Brain microvascular endothelial cell (primary cell): Measurements from ENCODE around the gene PJVK.

Experiments
- DNase-seq: peaks from one replicate; pipeline ENCODE4 v3.0.0-alpha.2; 2020
- H3K27ac ChIP-seq: fragments of 250-450 bp; sonication (Bioruptor Pico); 2 replicates; pipeline ENCODE4 v1.5.1; 2020; ENCODE audit warnings: mild to moderate bottlenecking, moderate library complexity
- H3K27me3 ChIP-seq: fragments of 250-450 bp; sonication (Bioruptor Pico); replicated peaks from 2 replicates; pipeline ENCODE4 v1.5.1; 2020; ENCODE audit warnings: mild to moderate bottlenecking
- H3K36me3 ChIP-seq: fragments of 250-450 bp; sonication (Bioruptor Pico); replicated peaks from 2 replicates; pipeline ENCODE4 v1.5.1; 2020; ENCODE audit warnings: mild to moderate bottlenecking
- H3K4me3 ChIP-seq: 2 replicates; pipeline ENCODE4 v1.5.1; 2011; ENCODE audit warnings: low read depth, mild to moderate bottlenecking, control low read depth, low read length, moderate library complexity
- in situ Hi-C: cut with HindIII; loops from 2 replicates; pipeline ENCODE4 v1.10.0; 2017; ENCODE audit warnings: low sequenced_read_pairs, low pct_ligation_motif_present
- TF ChIP-seq, protein P1 (sequence below): IDR thresholded peaks from 2 replicates; pipeline ENCODE4 v1.5.1; 2011; ENCODE audit warnings: low read depth, mild to moderate bottlenecking, moderate library complexity, low read length, control low read depth, inconsistent platforms; ENCODE audit errors: missing control alignments

The PJVK gene

DNA sequence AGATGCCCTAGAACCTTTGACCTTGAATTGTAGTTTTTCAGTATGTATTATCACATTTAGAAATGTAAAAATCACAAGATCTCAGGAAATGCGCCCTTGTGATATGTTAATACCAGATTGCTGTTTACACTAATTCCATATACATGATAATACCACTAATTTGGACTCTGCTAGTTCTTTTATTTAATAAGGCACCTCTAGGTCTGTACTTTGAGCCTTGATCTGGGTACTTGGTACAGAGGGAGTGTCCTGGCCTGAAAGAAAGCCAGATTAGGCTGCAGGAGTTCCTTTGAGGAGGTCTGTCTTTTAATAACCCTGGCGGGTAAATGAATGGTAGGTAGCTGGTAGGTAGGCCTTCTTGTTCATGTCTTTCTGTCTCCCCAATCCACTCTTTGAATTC is 55.3 kb downstream of the PJVK start:
- Histone ChIP-seq H3K27ac (no peak overlapping the region), H3K36me3 (peaks cover 14% of the 10 kb centered on the region), H3K4me3 (no peak overlapping the region), H3K27me3 (no peaks in the 10 kb centered on the region)
- in situ Hi-C loops: no loop called here
- DNase-seq: no peak
- TF ChIP-seq, protein P1, sequence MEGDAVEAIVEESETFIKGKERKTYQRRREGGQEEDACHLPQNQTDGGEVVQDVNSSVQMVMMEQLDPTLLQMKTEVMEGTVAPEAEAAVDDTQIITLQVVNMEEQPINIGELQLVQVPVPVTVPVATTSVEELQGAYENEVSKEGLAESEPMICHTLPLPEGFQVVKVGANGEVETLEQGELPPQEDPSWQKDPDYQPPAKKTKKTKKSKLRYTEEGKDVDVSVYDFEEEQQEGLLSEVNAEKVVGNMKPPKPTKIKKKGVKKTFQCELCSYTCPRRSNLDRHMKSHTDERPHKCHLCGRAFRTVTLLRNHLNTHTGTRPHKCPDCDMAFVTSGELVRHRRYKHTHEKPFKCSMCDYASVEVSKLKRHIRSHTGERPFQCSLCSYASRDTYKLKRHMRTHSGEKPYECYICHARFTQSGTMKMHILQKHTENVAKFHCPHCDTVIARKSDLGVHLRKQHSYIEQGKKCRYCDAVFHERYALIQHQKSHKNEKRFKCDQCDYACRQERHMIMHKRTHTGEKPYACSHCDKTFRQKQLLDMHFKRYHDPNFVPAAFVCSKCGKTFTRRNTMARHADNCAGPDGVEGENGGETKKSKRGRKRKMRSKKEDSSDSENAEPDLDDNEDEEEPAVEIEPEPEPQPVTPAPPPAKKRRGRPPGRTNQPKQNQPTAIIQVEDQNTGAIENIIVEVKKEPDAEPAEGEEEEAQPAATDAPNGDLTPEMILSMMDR: no peak

GRCh38 chr2:178506949-178507348 is 55.8 kb downstream of the PJVK start:
- H3K27ac ChIP-seq: no peak overlapping the region
- H3K4me3 ChIP-seq: no peak overlapping the region
- peaks cover 11% of the 10 kb centered on the region for H3K36me3 ChIP-seq
- TF ChIP-seq, protein P1: no peak
- in situ Hi-C loops: no loop called here
- DNase-seq: no peak
- no peaks in the 10 kb centered on the region for H3K27me3 ChIP-seq

- TF ChIP-seq, protein P1: no peak
- H3K36me3 ChIP-seq: peaks cover 1% of the 10 kb centered on the region
- H3K27ac ChIP-seq: no peak overlapping the region
- no peak overlapping the region for H3K4me3 ChIP-seq
- in situ Hi-C loops: no loop called here
- H3K27me3 ChIP-seq: no peaks in the 10 kb centered on the region
- no peak for DNase-seq
Measured at GRCh38 chr2:178508646-178509045, 57.5 kb downstream of the PJVK start.

DNA sequence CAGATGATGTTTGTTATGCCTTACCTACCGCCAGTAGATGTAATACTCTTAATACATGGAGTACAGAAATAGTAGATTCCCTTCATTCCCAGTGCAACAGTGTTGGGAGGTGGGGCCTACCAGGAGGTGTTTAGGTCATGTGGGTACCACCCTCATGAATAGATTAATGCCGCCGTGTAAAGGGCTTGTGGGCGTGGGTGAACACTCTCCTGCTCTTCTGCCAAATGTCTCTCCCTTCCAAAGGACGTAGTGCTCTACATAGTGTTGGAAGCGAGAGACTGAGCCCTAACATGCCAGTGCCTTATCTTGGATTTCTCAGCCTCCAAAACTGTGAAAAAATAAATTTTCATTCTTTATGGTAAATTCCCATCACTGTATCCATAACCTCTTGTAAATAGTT is 59.2 kb downstream of the PJVK start:
- Histone ChIP-seq H3K4me3 (no peak overlapping the region), H3K27me3 (no peaks in the 10 kb centered on the region), H3K36me3 (no peaks in the 10 kb centered on the region), H3K27ac (no peak overlapping the region)
- no peak for DNase-seq
- TF ChIP-seq, protein P1: no peak
- in situ Hi-C loops: no loop called here
